HCT116 (cell line): Measurements from ENCODE around the gene STRA8. TPM values are rescaled to one million over a fixed set of nuclear protein-coding genes. Genes with fewer than 3 reads are reported as not detected.

ENCODE experiments used
- ATAC-seq: fragments of 200-7000 bp; cut with Tn5 transposase; 2 replicates; pipeline ENCODE4 v1.9.1; 2020; ENCODE audit warnings: mild to moderate bottlenecking, moderate library complexity
- BruUV-seq: library from RNA; stranded (reverse); fragments of 400-500 nt; replicated peaks from 2 replicates; lab custom pipeline; 2021; lab: Mats Ljungman, UMichigan
- CTCF ChIA-PET: fragments of 300-600 bp; sonication (Branson Sonifier 250); formaldehyde crosslinking; loops from one replicate; lab custom pipeline; 2021; ENCODE audit warnings: antibody characterized with exemption; lab: Charles Lee
- POLR2A ChIA-PET: fragments of 300-600, 350-600 bp; sonication (Branson Sonifier 250); formaldehyde crosslinking; loops from one replicate; lab custom pipeline; 2021; ENCODE audit warnings: antibody characterized with exemption; lab: Charles Lee
- RAD21 ChIA-PET, 2 experiments: fragments of 300-600 bp; sonication (Branson Sonifier 250); formaldehyde crosslinking; loops; one replicate each; lab custom pipeline; 2023; ENCODE audit warnings: low total read pairs in 2 of 2; ENCODE audit not compliant: uncharacterized antibody in 2 of 2, unreplicated experiment in 2 of 2, low non-redundant PET in 1 of 2; lab: Charles Lee
- DNase-seq: peaks from one replicate; pipeline ENCODE4 v3.0.0-alpha.2; 2010; ENCODE audit warnings: low read depth, low spot score
- H2AFZ ChIP-seq: fragments of 200-600 bp; shearing (Covaris generic), sonication (generic); 2 replicates; pipeline ENCODE4 v1.6.1; 2017; ENCODE audit warnings: low read depth, mixed run types, mixed read lengths, antibody characterized with exemption, low read length; ENCODE audit not compliant: poor library complexity, severe bottlenecking
- H3K27ac ChIP-seq: 2 replicates; pipeline ENCODE4 v1.5.1; 2012; ENCODE audit warnings: low read depth, low read length
- H3K27me3 ChIP-seq: fragments of 200-600 bp; sonication (generic); 2 replicates; pipeline ENCODE4 v1.6.1; 2016; ENCODE audit warnings: mixed run types, low read length, mixed read lengths; ENCODE audit not compliant: insufficient read depth
- H3K36me3 ChIP-seq, 2 experiments: fragments of 200-500 bp in 1 of 2; fragments of 200-600 bp in 1 of 2; sonication (Bioruptor generic) in 1 of 2; sonication (generic) in 1 of 2; 2 replicates each; pipeline versions ENCODE4 v1.5.1 to v1.6.1; 2014 to 2016; ENCODE audit warnings: low read length in 2 of 2, inconsistent platforms in 1 of 2, mixed read lengths in 1 of 2, mixed run types in 1 of 2; ENCODE audit not compliant: insufficient read depth in 2 of 2, control insufficient read depth in 1 of 2
- H3K4me1 ChIP-seq, 2 experiments: fragments of 200-600 bp in 1 of 2; sonication (generic) in 1 of 2; 2 replicates each; pipeline versions ENCODE4 v1.5.1 to v1.6.1; 2012 to 2017; ENCODE audit warnings: low read length in 2 of 2, inconsistent platforms in 1 of 2, mild to moderate bottlenecking in 1 of 2, mixed read lengths in 1 of 2, mixed run types in 1 of 2, moderate library complexity in 1 of 2; ENCODE audit not compliant: insufficient read depth in 2 of 2, control insufficient read depth in 1 of 2
- H3K4me2 ChIP-seq: fragments of 200-600 bp; sonication (generic); 2 replicates; pipeline ENCODE4 v1.6.1; 2017; ENCODE audit warnings: mixed run types, low read length, mixed read lengths
- H3K4me3 ChIP-seq, 2 experiments: fragments of 200-600 bp in 1 of 2; sonication (generic) in 1 of 2; replicated peaks in 1 of 2; 2 replicates each; pipeline ENCODE4 v1.5.1; 2011 to 2016; ENCODE audit warnings: low read length in 2 of 2, control low read depth in 1 of 2, low read depth in 1 of 2, mild to moderate bottlenecking in 1 of 2, mixed read lengths in 1 of 2, mixed run types in 1 of 2
- H3K79me2 ChIP-seq: fragments of 200-600 bp; sonication (generic); 2 replicates; pipeline ENCODE4 v1.6.1; 2017; ENCODE audit warnings: mild to moderate bottlenecking, mixed run types, low read length, moderate library complexity, mixed read lengths; ENCODE audit not compliant: insufficient read depth
- H3K9ac ChIP-seq: fragments of 200-600 bp; sonication (generic); 2 replicates; pipeline ENCODE4 v1.6.1; 2016; ENCODE audit warnings: low read length, mixed read lengths
- H3K9me2 ChIP-seq: fragments of 200-600 bp; sonication (generic), shearing (Covaris generic); 2 replicates; pipeline ENCODE4 v1.6.1; 2017; ENCODE audit warnings: mixed run types, mild to moderate bottlenecking, moderate library complexity; ENCODE audit not compliant: insufficient read depth
- H3K9me3 ChIP-seq, 2 experiments: fragments of 200-500 bp in 1 of 2; fragments of 200-600 bp in 1 of 2; sonication (Bioruptor generic) in 1 of 2; sonication (generic) in 1 of 2; 2 replicates each; pipeline ENCODE4 v1.6.1; 2014 to 2017; ENCODE audit warnings: low read length in 2 of 2, mixed read lengths in 2 of 2, inconsistent platforms in 1 of 2, low read depth in 1 of 2, mild to moderate bottlenecking in 1 of 2, mixed run types in 1 of 2, moderate library complexity in 1 of 2; ENCODE audit not compliant: control insufficient read depth in 1 of 2, insufficient read depth in 1 of 2
- H4K20me1 ChIP-seq: fragments of 200-600 bp; sonication (generic), shearing (Covaris generic); 2 replicates; pipeline ENCODE4 v1.6.1; 2017; ENCODE audit warnings: mixed run types, mild to moderate bottlenecking, moderate library complexity; ENCODE audit not compliant: insufficient read depth
- CEBPB ChIP-seq: IDR thresholded peaks from 2 replicates; pipeline ENCODE4 v1.6.1; 2012; ENCODE audit warnings: low read depth
- EGR1 ChIP-seq: IDR thresholded peaks from 2 replicates; pipeline ENCODE4 v1.6.1; 2012; ENCODE audit warnings: low read depth
- ELF1 ChIP-seq: IDR thresholded peaks from 2 replicates; pipeline ENCODE4 v1.6.1; 2012; ENCODE audit warnings: low read depth, borderline replicate concordance
- EZH2phosphoT487 ChIP-seq: fragments of 200-600 bp; IDR thresholded peaks from 2 replicates; pipeline ENCODE4 v1.6.1; 2018; ENCODE audit warnings: antibody characterized with exemption, borderline replicate concordance
- FOSL1 ChIP-seq: IDR thresholded peaks from 2 replicates; pipeline ENCODE4 v1.6.1; 2012; ENCODE audit warnings: low read depth
- POLR2A ChIP-seq: IDR thresholded peaks from 2 replicates; pipeline ENCODE4 v1.7.0; 2011; ENCODE audit warnings: borderline replicate concordance; ENCODE audit not compliant: insufficient read depth, insufficient read length; ENCODE audit errors: extremely low read depth
- RAD21 ChIP-seq: IDR thresholded peaks from 2 replicates; pipeline ENCODE4 v1.6.1; 2012; ENCODE audit warnings: low read depth, mild to moderate bottlenecking
- SP1 ChIP-seq: IDR thresholded peaks from 2 replicates; pipeline ENCODE4 v1.6.1; 2012; ENCODE audit warnings: low read depth
- TCF7L2 ChIP-seq: IDR thresholded peaks from 2 replicates; pipeline ENCODE4 v1.7.0; 2011; ENCODE audit warnings: borderline replicate concordance, inconsistent platforms; ENCODE audit not compliant: insufficient read depth, insufficient read length; ENCODE audit errors: extremely low read depth
- ZFX ChIP-seq: fragments of 450-650 bp; IDR thresholded peaks from 2 replicates; pipeline ENCODE4 v1.6.1; 2017
- ZNF274 ChIP-seq: fragments of 200-500 bp; sonication (Bioruptor generic); IDR thresholded peaks from 2 replicates; pipeline ENCODE4 v1.6.1; 2014; ENCODE audit warnings: mild to moderate bottlenecking, low read depth, low read length, inconsistent platforms
- intact Hi-C: fragments of 100-400 bp; cut with micrococcal nuclease; formaldehyde crosslinking; loops from 2 replicates; pipeline ENCODE4 v1.10.0; 2022
- total RNA-seq: library from RNA; stranded (reverse); gene quantifications from one replicate; pipeline ENCODE4 v1.2.1, GENCODE V29; 2021; ENCODE audit not compliant: unreplicated experiment
- TF ChIP-seq, protein P1 (sequence below): IDR thresholded peaks from 2 replicates; pipeline ENCODE4 v1.6.1; 2012; ENCODE audit warnings: low read depth
- TF ChIP-seq, protein P2 (sequence below), 3 experiments: fragments of 200-600 bp in 1 of 3; sonication (generic) in 1 of 3; IDR thresholded peaks in 2 of 3; conservative IDR thresholded peaks in 1 of 3; 2 replicates each; pipeline ENCODE4 v1.5.1; 2012 to 2017; ENCODE audit warnings: low read depth in 2 of 3, low read length in 2 of 3, antibody characterized with exemption in 1 of 3, borderline replicate concordance in 1 of 3, control low read depth in 1 of 3, mild to moderate bottlenecking in 1 of 3, mixed read lengths in 1 of 3, mixed run types in 1 of 3, moderate library complexity in 1 of 3; ENCODE audit not compliant: insufficient read depth in 1 of 3
- TF ChIP-seq, protein P3 (sequence below): IDR thresholded peaks from 2 replicates; pipeline ENCODE4 v1.6.1; 2012
- TF ChIP-seq, protein P4 (sequence below): IDR thresholded peaks from 2 replicates; pipeline ENCODE4 v1.6.1; 2012

Gene STRA8
- total RNA-seq, 1 experiment from 2014 or later: not detected

DNA sequence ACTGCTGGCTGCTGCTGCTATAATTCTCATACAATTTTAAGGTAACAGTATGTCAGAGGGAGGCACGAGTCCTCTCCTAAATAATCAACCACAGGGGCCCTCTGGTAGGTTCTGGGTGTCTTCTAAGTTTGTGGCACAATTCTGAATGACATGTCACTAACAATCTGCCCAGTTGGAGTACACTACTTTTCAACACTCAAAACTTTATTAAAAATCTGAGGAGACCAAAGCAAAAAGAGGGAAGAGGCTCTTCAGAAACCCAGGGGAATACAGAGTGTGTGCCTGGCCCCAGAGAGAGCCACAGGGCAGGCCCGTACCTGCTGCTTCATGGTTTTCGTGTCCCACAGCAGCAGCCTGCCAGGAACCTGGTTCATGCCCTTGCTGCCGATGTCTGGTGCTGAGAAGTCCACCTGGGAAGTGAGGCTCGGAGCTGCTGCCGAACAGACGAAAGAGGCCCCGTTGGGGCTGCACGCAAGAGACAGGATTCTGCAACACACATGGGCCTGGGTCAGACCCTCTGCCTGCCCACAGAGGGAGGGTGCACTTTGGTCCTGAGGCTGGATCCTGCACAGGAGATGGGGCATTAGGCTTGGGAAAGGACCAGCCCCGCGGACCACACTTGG lies 40.6 kb upstream of the STRA8 start (continued):
- TF ChIP-seq, protein P1, sequence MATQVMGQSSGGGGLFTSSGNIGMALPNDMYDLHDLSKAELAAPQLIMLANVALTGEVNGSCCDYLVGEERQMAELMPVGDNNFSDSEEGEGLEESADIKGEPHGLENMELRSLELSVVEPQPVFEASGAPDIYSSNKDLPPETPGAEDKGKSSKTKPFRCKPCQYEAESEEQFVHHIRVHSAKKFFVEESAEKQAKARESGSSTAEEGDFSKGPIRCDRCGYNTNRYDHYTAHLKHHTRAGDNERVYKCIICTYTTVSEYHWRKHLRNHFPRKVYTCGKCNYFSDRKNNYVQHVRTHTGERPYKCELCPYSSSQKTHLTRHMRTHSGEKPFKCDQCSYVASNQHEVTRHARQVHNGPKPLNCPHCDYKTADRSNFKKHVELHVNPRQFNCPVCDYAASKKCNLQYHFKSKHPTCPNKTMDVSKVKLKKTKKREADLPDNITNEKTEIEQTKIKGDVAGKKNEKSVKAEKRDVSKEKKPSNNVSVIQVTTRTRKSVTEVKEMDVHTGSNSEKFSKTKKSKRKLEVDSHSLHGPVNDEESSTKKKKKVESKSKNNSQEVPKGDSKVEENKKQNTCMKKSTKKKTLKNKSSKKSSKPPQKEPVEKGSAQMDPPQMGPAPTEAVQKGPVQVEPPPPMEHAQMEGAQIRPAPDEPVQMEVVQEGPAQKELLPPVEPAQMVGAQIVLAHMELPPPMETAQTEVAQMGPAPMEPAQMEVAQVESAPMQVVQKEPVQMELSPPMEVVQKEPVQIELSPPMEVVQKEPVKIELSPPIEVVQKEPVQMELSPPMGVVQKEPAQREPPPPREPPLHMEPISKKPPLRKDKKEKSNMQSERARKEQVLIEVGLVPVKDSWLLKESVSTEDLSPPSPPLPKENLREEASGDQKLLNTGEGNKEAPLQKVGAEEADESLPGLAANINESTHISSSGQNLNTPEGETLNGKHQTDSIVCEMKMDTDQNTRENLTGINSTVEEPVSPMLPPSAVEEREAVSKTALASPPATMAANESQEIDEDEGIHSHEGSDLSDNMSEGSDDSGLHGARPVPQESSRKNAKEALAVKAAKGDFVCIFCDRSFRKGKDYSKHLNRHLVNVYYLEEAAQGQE: no peak
- no peak for TF ChIP-seq ZNF274

DNA sequence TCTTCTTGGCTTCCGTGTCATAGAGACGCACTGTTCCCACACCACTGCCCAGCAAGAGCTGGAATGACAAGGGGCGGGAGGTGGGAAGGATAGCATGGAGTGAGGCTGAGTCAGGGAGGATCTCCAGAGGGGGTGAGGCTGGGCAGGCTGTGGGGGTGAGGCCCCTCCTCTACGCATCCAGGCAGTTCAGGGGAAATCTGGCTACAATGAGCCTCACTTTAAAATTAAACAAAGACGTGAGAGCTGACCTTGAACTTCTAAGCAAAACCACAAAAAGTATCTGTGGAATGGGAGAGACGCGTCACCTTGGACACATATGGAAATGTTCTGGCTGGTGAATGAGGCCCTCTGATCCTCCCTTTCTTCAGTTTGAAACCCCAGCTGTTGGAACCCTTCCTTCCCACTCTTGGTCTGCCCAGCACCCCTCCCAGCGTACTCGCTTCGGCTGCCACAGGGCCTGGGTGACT lies 40.0 kb upstream of the STRA8 start:
- ChIA-PET RAD21 (no interaction called here), CTCF (interaction anchor here (1.2 kb wide), 1 partner anchor 24 kb away, joined by 3 read pairs; no protein-coding TSS in a partner anchor), POLR2A (no interaction called here)
- Histone ChIP-seq H3K4me1 (no peaks in the 10 kb centered on the region), H2AFZ (no peak overlapping the region), H3K4me3 (no peak overlapping the region), H3K9me2 (no peaks in the 10 kb centered on the region), H3K79me2 (no peaks in the 10 kb centered on the region), H4K20me1 (no peaks in the 10 kb centered on the region), H3K27ac (no peak overlapping the region), H3K9ac (no peak overlapping the region), H3K4me2 (no peak overlapping the region), H3K36me3 (no peaks in the 10 kb centered on the region; a peak in 1 of 4 replicates), H3K9me3 (no peaks in the 10 kb centered on the region), H3K27me3 (no peaks in the 10 kb centered on the region)
- no TSS peak for BruUV-seq
- ATAC-seq (no peak), DNase-seq (no peak)
- intact Hi-C loops: no loop called here
- TF ChIP-seq FOSL1 (no peak), CEBPB (no peak), TCF7L2 (no peak), RAD21 (no peak), SP1 (no peak), POLR2A (no peak), ZFX (no peak), ELF1 (no peak), EGR1 (no peak), EZH2phosphoT487 (no peak), ZNF274 (no peak)
- TF ChIP-seq, protein P2, sequence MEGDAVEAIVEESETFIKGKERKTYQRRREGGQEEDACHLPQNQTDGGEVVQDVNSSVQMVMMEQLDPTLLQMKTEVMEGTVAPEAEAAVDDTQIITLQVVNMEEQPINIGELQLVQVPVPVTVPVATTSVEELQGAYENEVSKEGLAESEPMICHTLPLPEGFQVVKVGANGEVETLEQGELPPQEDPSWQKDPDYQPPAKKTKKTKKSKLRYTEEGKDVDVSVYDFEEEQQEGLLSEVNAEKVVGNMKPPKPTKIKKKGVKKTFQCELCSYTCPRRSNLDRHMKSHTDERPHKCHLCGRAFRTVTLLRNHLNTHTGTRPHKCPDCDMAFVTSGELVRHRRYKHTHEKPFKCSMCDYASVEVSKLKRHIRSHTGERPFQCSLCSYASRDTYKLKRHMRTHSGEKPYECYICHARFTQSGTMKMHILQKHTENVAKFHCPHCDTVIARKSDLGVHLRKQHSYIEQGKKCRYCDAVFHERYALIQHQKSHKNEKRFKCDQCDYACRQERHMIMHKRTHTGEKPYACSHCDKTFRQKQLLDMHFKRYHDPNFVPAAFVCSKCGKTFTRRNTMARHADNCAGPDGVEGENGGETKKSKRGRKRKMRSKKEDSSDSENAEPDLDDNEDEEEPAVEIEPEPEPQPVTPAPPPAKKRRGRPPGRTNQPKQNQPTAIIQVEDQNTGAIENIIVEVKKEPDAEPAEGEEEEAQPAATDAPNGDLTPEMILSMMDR (IDR thresholded peaks at IDR 0.05 in 2 of 3, conservative IDR thresholded peaks at IDR 0.05 in 1 of 3; ENCODE audit: borderline replicate concordance in 1 of 3, insufficient read depth in 1 of 3, low read depth in 2 of 3, low read length in 2 of 3): no peak
- TF ChIP-seq, protein P3, sequence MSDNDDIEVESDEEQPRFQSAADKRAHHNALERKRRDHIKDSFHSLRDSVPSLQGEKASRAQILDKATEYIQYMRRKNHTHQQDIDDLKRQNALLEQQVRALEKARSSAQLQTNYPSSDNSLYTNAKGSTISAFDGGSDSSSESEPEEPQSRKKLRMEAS: no peak
- TF ChIP-seq, protein P1: no peak
- TF ChIP-seq, protein P4, sequence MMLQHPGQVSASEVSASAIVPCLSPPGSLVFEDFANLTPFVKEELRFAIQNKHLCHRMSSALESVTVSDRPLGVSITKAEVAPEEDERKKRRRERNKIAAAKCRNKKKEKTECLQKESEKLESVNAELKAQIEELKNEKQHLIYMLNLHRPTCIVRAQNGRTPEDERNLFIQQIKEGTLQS: no peak
